Measurements from ENCODE around the gene LMF1.
A peak's percentile ranks its signal among the peaks of the same experiment; 100 is the strongest.

The LMF1 gene

GRCh38 chr16:919658-920050 is 51.1 kb downstream of the LMF1 start:
- no peak overlapping the region for H3K4me3 ChIP-seq (ENCODE audit: low read depth, low read length)
- peaks cover 3% of the 10 kb centered on the region; the same call in 1 of the 2 replicates for H3K9me3 ChIP-seq
- no peaks in the 10 kb centered on the region for H3K36me3 ChIP-seq
- TF ChIP-seq CTCF (IDR thresholded peaks at IDR 0.05; ENCODE audit: low read depth, low read length) = no peak
- peaks cover 15% of the 10 kb centered on the region for H3K4me1 ChIP-seq
- no peaks in the 10 kb centered on the region for H3K27me3 ChIP-seq
- no peak for DNase-seq

- Histone ChIP-seq H3K4me3 (ENCODE audit: low read depth, low read length) (no peak overlapping the region), H3K9me3 (peaks cover 3% of the 10 kb centered on the region; the same call in 1 of the 2 replicates), H3K27me3 (no peaks in the 10 kb centered on the region), H3K4me1 (peaks cover 15% of the 10 kb centered on the region), H3K36me3 (no peaks in the 10 kb centered on the region)
- no peak for TF ChIP-seq CTCF (IDR thresholded peaks at IDR 0.05; ENCODE audit: low read depth, low read length)
- peak; percentile 9 for DNase-seq
These were observed 51.8 kb downstream of the LMF1 start for GRCh38 chr16:918741-919657.

GRCh38 chr16:918068-918467 is 52.7 kb downstream of the LMF1 start:
- no peaks in the 10 kb centered on the region for H3K36me3 ChIP-seq
- H3K27me3 ChIP-seq = no peaks in the 10 kb centered on the region
- no peaks in the 10 kb centered on the region; the same call in 1 of the 2 replicates for H3K9me3 ChIP-seq
- peaks cover 15% of the 10 kb centered on the region for H3K4me1 ChIP-seq
- peak; percentile 2 for DNase-seq
- no peak for TF ChIP-seq CTCF (IDR thresholded peaks at IDR 0.05; ENCODE audit: low read depth, low read length)
- no peak overlapping the region for H3K4me3 ChIP-seq (ENCODE audit: low read depth, low read length)

- DNase-seq = peak; percentile 9
- Histone ChIP-seq H3K4me1 (peaks cover 15% of the 10 kb centered on the region), H3K4me3 (ENCODE audit: low read depth, low read length) (no peak overlapping the region), H3K27me3 (no peaks in the 10 kb centered on the region), H3K36me3 (no peaks in the 10 kb centered on the region), H3K9me3 (no peaks in the 10 kb centered on the region)
- TF ChIP-seq CTCF (IDR thresholded peaks at IDR 0.05; ENCODE audit: low read depth, low read length) = no peak
These were observed 53.2 kb downstream of the LMF1 start for GRCh38 chr16:917591-918061.

- DNase-seq = no peak
- Histone ChIP-seq H3K9me3 (no peaks in the 10 kb centered on the region), H3K27me3 (no peaks in the 10 kb centered on the region), H3K4me1 (peaks cover 14% of the 10 kb centered on the region), H3K4me3 (ENCODE audit: low read depth, low read length) (no peak overlapping the region), H3K36me3 (no peaks in the 10 kb centered on the region)
- TF ChIP-seq CTCF (IDR thresholded peaks at IDR 0.05; ENCODE audit: low read depth, low read length) = no peak
These were observed 54.6 kb downstream of the LMF1 start for GRCh38 chr16:916035-916799.
